Activated CD4-positive, alpha-beta memory T cell treated with anti-CD3 and anti-CD28 coated beads, Interleukin-2, amount 10 ng/mL, durations not matched to agents 7 days and 5 days (primary cell): ENCODE results near the gene DNAAF5. TPM values are rescaled to one million over a fixed set of nuclear protein-coding genes. Genes with fewer than 3 reads are reported as not detected.

Source experiments
- CTCF ChIA-PET: fragments of 350-600 bp; sonication (Branson Sonifier 250); formaldehyde crosslinking; loops from one replicate; lab custom pipeline; 2021; ENCODE audit warnings: antibody characterized with exemption, inconsistent platforms; lab: Charles Lee
- POLR2A ChIA-PET: fragments of 350-600 bp; sonication (Branson Sonifier 250); formaldehyde crosslinking; loops from one replicate; lab custom pipeline; 2021; ENCODE audit warnings: antibody characterized with exemption; lab: Charles Lee
- DNase-seq: peaks from one replicate; pipeline ENCODE4 v3.0.0-alpha.2; 2020
- H3K27ac Mint-ChIP-seq: one replicate; pipeline ENCODE4 v1.8.0; 2021; ENCODE audit warnings: mild to moderate bottlenecking, mixed read lengths
- H3K27me3 Mint-ChIP-seq: one replicate; pipeline ENCODE4 v1.8.0; 2021; ENCODE audit warnings: mixed read lengths
- H3K36me3 Mint-ChIP-seq: one replicate; pipeline ENCODE4 v1.8.0; 2021; ENCODE audit warnings: low read depth, mixed read lengths
- H3K4me1 Mint-ChIP-seq: one replicate; pipeline ENCODE4 v1.8.0; 2021; ENCODE audit warnings: mixed read lengths
- H3K4me3 Mint-ChIP-seq: one replicate; pipeline ENCODE4 v1.8.0; 2021; ENCODE audit warnings: mild to moderate bottlenecking, mixed read lengths
- H3K9me3 Mint-ChIP-seq: one replicate; pipeline ENCODE4 v1.8.0; 2021; ENCODE audit warnings: mixed read lengths
- total RNA-seq, 2 experiments: library from RNA; stranded (reverse); gene quantifications; one replicate each; pipeline ENCODE4 v1.2.3, GENCODE V29; 2021

Gene DNAAF5
- total RNA-seq, 2 experiments from 2014 or later = 16.8 to 19.7 TPM

- H3K4me1 Mint-ChIP-seq = peaks cover 14% of the 10 kb centered on the region
- ChIA-PET POLR2A (no interaction called here), CTCF (no interaction called here)
- DNase-seq = no peak
- H3K27me3 Mint-ChIP-seq = no peaks in the 10 kb centered on the region
- H3K9me3 Mint-ChIP-seq = no peaks in the 10 kb centered on the region
- peaks cover 28% of the 10 kb centered on the region for H3K36me3 Mint-ChIP-seq
- no peak overlapping the region for H3K27ac Mint-ChIP-seq
- no peak overlapping the region for H3K4me3 Mint-ChIP-seq
These were observed 35.1 kb downstream of the DNAAF5 start for GRCh38 chr7:761631-762030.

DNA sequence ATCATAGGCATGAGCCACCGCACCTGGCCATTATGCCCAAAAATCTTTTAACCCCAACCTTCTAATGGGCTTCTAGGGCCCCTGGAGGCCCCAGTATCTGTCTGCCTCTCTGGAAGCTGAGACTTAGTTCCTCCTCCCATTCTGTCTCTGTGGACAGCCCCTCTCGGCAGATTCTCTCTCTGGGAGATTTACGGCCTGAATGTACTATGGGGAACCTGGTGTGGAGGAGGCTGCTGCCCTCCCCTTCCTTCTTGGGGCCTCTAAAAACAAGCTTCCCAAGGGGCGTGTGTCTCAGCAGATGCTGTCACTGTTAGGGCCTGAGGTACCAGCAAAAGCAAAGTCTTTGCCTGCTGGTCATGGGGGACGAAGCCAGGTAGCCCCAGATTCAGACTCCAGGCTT is 36.4 kb downstream of the DNAAF5 start:
- Mint-ChIP-seq H3K4me3 (no peak overlapping the region), H3K27me3 (no peaks in the 10 kb centered on the region), H3K27ac (no peak overlapping the region), H3K36me3 (peaks cover 24% of the 10 kb centered on the region), H3K9me3 (no peaks in the 10 kb centered on the region), H3K4me1 (peaks cover 6% of the 10 kb centered on the region)
- POLR2A ChIA-PET = no interaction called here
- CTCF ChIA-PET = no interaction called here
- no peak for DNase-seq

- H3K9me3 Mint-ChIP-seq = no peaks in the 10 kb centered on the region
- ChIA-PET POLR2A (no interaction called here), CTCF (no interaction called here)
- H3K27ac Mint-ChIP-seq = no peak overlapping the region
- peaks cover 21% of the 10 kb centered on the region for H3K36me3 Mint-ChIP-seq
- no peak overlapping the region for H3K4me3 Mint-ChIP-seq
- no peaks in the 10 kb centered on the region for H3K27me3 Mint-ChIP-seq
- DNase-seq = no peak
- peaks cover 2% of the 10 kb centered on the region for H3K4me1 Mint-ChIP-seq
These were observed 37.3 kb downstream of the DNAAF5 start for GRCh38 chr7:763762-764161.

DNA sequence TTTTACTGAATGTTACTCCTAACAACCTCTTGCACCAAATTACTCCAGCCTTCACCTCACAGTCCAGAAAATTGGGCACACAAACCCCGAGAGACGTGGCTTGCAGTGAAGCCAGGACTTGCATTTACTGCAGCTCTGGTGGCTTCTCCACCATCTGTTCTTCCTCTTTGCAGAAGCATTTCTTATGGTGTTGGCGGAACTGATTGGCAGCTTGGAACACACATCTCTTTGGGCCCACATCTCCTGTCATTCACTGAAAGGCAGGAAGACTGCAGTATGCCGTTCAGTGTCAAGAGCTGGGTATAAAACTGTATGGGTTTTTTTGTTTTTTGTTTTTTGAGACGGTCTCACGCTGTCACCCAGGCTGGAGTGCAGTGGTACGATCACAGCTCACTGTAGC is 38.9 kb downstream of the DNAAF5 start:
- no peak overlapping the region for H3K27ac Mint-ChIP-seq
- ChIA-PET POLR2A (no interaction called here), CTCF (interaction anchor here (1.2 kb wide), 1 partner anchor 21 kb away, joined by 3 read pairs; no protein-coding TSS in a partner anchor)
- no peaks in the 10 kb centered on the region for H3K9me3 Mint-ChIP-seq
- H3K27me3 Mint-ChIP-seq = no peaks in the 10 kb centered on the region
- H3K4me3 Mint-ChIP-seq = no peak overlapping the region
- H3K4me1 Mint-ChIP-seq = no peaks in the 10 kb centered on the region
- DNase-seq = no peak
- H3K36me3 Mint-ChIP-seq = peaks cover 17% of the 10 kb centered on the region

GRCh38 chr7:767580-767940 is 41.1 kb downstream of the DNAAF5 start:
- no peaks in the 10 kb centered on the region for H3K27me3 Mint-ChIP-seq
- ChIA-PET POLR2A (no interaction called here), CTCF (interaction anchor here (0.6 to 1.4 kb wide), 4 partner anchors 14 to 453 kb away, joined by 3 read pairs; no protein-coding TSS in a partner anchor)
- H3K27ac Mint-ChIP-seq = no peak overlapping the region
- H3K4me1 Mint-ChIP-seq = peaks cover 1% of the 10 kb centered on the region
- peaks cover 17% of the 10 kb centered on the region for H3K36me3 Mint-ChIP-seq
- H3K9me3 Mint-ChIP-seq = no peaks in the 10 kb centered on the region
- DNase-seq = no peak
- no peak overlapping the region for H3K4me3 Mint-ChIP-seq

GRCh38 chr7:767941-768731 is 41.6 kb downstream of the DNAAF5 start:
- ChIA-PET CTCF (interaction anchor here (1.4 kb wide), 1 partner anchor 105 kb away, joined by 3 read pairs; no protein-coding TSS in a partner anchor), POLR2A (no interaction called here)
- DNase-seq = no peak
- peaks cover 1% of the 10 kb centered on the region for H3K4me1 Mint-ChIP-seq
- H3K9me3 Mint-ChIP-seq = no peaks in the 10 kb centered on the region
- H3K4me3 Mint-ChIP-seq = no peak overlapping the region
- no peak overlapping the region for H3K27ac Mint-ChIP-seq
- H3K27me3 Mint-ChIP-seq = no peaks in the 10 kb centered on the region
- peaks cover 17% of the 10 kb centered on the region for H3K36me3 Mint-ChIP-seq

DNA sequence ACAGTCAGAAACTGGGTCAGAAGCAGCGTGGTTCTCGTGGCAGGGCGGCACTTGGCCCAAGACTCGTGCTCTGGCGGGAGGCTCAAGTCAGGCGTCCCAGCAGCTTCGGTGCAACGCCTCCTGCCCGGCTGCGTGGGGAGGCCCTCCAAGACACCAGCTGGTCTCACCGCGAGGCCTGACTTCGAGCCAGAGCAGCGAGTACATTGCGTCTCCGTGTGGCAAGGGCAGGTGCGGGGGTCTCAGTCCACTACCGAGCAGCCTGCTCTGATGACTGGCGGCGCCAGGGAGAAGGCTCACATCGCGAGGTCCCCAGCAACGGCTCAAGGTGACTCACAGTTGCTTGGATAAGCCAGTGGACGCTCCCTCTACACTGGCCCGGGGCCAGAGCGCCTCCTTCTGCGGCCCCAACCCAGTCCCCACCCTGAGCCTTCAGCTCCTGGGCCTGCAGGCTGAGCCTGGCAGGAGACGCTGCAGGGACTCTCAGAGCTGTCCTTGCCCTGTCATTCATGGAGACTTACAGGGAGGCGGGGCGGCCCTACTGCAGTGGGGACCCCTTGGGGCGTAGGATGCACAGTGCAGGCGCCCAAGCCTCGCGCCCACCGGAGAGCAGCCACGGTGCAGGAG is 42.5 kb downstream of the DNAAF5 start:
- CTCF ChIA-PET = interaction anchor here (1.4 kb wide), 1 partner anchor 104 kb away, joined by 3 read pairs; no protein-coding TSS in a partner anchor
- Mint-ChIP-seq H3K4me3 (no peak overlapping the region), H3K36me3 (peaks cover 17% of the 10 kb centered on the region), H3K9me3 (no peaks in the 10 kb centered on the region), H3K4me1 (peaks cover 1% of the 10 kb centered on the region), H3K27ac (no peak overlapping the region), H3K27me3 (no peaks in the 10 kb centered on the region)
- POLR2A ChIA-PET = no interaction called here
- no peak for DNase-seq

DNA sequence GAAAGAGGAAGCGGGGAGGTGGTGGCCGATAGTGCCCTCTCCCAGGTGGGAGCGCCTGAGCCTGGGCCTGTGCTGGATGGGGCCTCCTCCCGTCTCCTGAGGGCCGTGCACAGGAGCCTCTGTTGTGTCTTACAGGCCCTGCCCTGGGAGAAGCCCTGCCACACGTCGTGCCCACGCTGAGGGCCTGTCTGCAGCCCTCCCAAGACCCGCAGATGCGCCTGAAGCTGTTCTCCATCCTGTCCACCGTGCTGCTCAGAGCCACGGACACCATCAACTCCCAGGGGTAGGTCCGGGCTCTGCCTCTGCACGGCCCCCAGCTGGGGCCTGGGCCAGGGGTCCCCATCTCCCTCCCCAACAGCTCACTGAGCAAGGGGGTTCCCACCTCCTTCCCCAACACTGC is 43.8 kb downstream of the DNAAF5 start:
- no peak for DNase-seq
- Mint-ChIP-seq H3K4me1 (peaks cover 1% of the 10 kb centered on the region), H3K4me3 (no peak overlapping the region), H3K27me3 (no peaks in the 10 kb centered on the region), H3K36me3 (peaks cover 10% of the 10 kb centered on the region), H3K27ac (no peak overlapping the region), H3K9me3 (no peaks in the 10 kb centered on the region)
- ChIA-PET CTCF (no interaction called here), POLR2A (no interaction called here)

DNA sequence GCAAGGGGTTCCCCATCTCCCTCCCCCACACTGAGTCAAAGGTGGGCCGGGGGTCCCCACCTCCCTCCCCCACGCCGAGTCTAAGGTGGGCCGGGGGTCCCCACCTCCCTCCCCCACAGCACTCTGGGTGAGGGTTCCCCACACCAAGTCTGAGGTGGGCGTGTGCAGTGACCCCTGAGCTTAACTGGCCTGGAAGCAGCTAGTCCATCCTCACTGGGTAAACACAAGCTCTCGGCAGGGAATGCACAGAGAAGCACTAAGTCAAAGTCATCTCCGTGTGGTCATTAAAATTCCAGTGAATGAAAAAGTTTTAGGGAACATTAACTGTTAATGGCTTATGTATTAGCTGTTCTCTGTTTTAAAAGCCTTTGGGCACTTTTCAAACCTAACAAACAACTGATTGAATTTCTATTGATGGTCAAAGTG is 44.3 kb downstream of the DNAAF5 start:
- Mint-ChIP-seq H3K36me3 (peaks cover 6% of the 10 kb centered on the region), H3K9me3 (no peaks in the 10 kb centered on the region), H3K27me3 (no peaks in the 10 kb centered on the region), H3K4me3 (no peak overlapping the region), H3K27ac (no peak overlapping the region), H3K4me1 (peaks cover 1% of the 10 kb centered on the region)
- POLR2A ChIA-PET = no interaction called here
- DNase-seq = no peak
- CTCF ChIA-PET = interaction anchor here (1.6 kb wide), 1 partner anchor 438 kb away, joined by 3 read pairs; no protein-coding TSS in a partner anchor

GRCh38 chr7:771234-772004 is 44.9 kb downstream of the DNAAF5 start:
- no peak overlapping the region for H3K27ac Mint-ChIP-seq
- ChIA-PET CTCF (interaction anchor here (1.0 to 1.6 kb wide), 2 partner anchors 438 to 450 kb away, joined by 3 read pairs; no protein-coding TSS in a partner anchor), POLR2A (no interaction called here)
- peaks cover 6% of the 10 kb centered on the region for H3K36me3 Mint-ChIP-seq
- H3K9me3 Mint-ChIP-seq = no peaks in the 10 kb centered on the region
- H3K4me1 Mint-ChIP-seq = peaks cover 1% of the 10 kb centered on the region
- no peaks in the 10 kb centered on the region for H3K27me3 Mint-ChIP-seq
- no peak overlapping the region for H3K4me3 Mint-ChIP-seq
- DNase-seq = no peak

GRCh38 chr7:772005-772294 is 45.5 kb downstream of the DNAAF5 start:
- POLR2A ChIA-PET = no interaction called here
- DNase-seq = no peak
- H3K4me3 Mint-ChIP-seq = no peak overlapping the region

GRCh38 chr7:772392-772791 is 45.9 kb downstream of the DNAAF5 start:
- H3K36me3 Mint-ChIP-seq = peaks cover 9% of the 10 kb centered on the region
- no peak overlapping the region for H3K27ac Mint-ChIP-seq
- POLR2A ChIA-PET = no interaction called here
- no peak for DNase-seq
- H3K4me1 Mint-ChIP-seq = peaks cover 1% of the 10 kb centered on the region
- no peaks in the 10 kb centered on the region for H3K9me3 Mint-ChIP-seq
- CTCF ChIA-PET = interaction anchor here (0.7 to 1.6 kb wide), 5 partner anchors 323 to 451 kb away, joined by 3 to 4 read pairs (median 3); no protein-coding TSS in a partner anchor
- no peaks in the 10 kb centered on the region for H3K27me3 Mint-ChIP-seq
- H3K4me3 Mint-ChIP-seq = no peak overlapping the region

More at GRCh38 chr7:772005-772294, 45.5 kb downstream of the DNAAF5 start:
- Mint-ChIP-seq H3K36me3 (peaks cover 6% of the 10 kb centered on the region), H3K4me1 (peaks cover 1% of the 10 kb centered on the region), H3K9me3 (no peaks in the 10 kb centered on the region), H3K27ac (no peak overlapping the region), H3K27me3 (no peaks in the 10 kb centered on the region)
- CTCF ChIA-PET = interaction anchor here (0.7 to 1.6 kb wide), 3 partner anchors 323 to 450 kb away, joined by 3 read pairs; no protein-coding TSS in a partner anchor
